ENCODE measurements around the gene TMEM213.

Gene TMEM213

GRCh38 chr7:138878051-138878450, 80.3 kb downstream of the TMEM213 start:
- DNase-seq: no peak

- no peak for DNase-seq
These were observed 81.1 kb downstream of the TMEM213 start for GRCh38 chr7:138878856-138879255.

- DNase-seq: no peak
These were observed 81.6 kb downstream of the TMEM213 start for GRCh38 chr7:138879356-138879755.

DNA sequence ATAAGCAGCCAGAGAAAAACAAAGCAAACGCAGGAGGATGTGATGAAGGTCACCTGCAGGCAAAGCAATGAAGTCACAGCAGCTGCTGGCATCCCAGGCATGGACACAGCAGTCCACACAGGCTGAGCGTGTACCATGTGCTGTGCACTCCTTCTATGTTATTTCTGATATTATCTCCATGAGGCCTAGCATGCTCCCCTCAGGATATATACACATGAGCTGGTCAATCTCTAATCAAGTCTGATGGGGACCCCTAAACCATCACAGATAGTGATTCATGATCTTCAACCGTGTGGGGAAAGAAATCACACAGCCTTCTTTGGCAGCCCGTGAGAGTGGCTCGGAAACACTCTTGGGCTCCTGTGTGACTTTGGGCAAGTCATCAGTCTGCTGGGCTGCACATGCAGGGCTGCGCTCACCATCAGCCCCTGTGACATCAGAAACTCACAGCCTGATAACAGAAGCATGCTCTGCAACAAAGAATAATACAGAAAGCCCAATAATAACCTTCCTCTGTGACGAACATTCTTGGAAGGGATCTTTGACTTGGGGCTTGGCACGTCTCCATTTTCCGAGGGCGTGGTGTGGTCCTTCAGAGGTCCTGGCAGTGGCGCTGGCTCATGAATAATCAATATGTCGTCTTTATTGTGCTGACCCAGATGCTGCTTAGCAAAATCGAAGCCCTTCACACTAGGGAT, 83.2 kb downstream of the TMEM213 start:
- no peak for DNase-seq

DNA sequence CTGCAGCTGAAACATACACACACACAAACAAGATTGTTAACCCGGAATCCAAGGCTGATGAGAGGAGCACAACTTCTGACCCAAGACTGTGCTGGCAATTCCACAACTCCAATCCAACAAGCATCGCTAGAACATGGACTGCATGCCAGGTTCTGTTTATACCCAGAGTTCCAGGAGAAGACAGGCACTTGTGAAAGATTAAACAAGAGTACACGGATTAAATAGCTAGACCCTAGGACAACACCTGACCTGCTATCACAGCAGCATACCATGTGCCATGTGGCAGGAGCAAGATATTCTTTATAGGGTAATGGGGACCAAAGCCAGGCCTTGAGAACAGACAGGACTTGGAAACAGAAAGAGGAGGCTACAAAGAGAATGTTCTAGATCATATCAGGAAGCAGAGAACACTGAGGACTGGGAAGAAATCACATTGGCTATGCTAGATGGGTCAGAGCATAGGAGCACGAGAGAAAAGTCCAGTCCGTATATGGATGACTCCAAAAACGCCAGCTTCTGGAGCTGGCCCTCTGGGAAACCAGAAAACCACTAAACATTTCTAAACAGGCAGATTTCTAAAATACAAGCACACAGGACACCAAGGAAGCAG, 83.9 kb downstream of the TMEM213 start:
- DNase-seq: no peak

DNA sequence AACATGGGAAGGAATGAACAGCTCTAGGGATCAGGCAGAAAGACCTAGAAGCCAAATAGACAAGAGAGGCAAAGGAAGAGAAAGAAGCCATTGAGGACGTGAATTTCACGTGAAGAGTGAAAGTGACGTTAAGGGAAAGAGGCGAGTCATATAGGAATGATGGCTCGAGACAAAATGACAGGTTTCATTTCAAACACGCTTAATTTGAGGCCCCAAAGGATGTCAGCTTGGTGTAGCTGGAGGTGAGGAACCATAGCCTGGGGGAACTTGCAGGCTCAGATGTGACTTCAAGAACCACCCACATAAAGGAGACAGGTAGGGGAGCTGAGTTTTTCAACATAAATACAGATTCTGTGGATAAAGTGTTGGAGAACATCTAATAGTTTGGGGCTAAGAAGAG, 84.5 kb downstream of the TMEM213 start:
- no peak for DNase-seq

DNA sequence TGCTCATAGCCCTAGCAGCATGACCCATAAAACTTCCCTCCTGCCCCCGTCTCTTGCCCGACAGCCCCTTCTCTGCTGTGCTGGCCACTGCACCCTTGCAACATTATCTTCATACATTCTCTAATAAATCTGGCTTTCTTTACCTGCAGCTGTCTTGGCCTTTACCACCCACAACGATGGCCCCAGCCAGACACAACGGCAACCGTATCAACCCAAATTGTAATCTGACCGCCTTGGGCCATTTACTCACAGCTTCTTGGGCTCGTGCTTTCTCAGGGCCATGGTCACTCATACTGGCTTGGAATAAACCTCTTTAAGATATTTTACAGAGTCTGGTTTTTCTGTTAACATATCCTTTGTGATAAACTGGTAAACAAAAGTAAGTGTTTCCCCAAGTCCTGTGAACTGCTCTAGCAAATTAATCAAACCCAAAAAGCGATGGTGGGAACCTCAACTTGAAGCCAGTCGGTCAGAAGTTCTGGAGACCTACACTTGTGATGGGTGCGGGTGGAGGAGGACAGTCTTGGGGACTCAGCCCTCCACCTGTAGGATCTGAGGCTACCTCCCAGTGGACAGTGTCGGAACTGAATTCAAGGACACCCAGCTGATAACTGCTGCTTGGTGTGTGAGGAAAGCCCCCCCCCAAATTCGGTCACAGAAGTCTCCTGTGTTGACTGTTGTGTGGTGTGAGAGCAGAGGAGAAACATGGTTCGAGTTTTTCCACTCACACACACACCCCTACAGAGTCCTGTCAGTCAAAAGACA, 87.8 kb downstream of the TMEM213 start:
- no peak for DNase-seq

GRCh38 chr7:138886501-138886917, 88.7 kb downstream of the TMEM213 start:
- peak; percentile 79 for DNase-seq

DNA sequence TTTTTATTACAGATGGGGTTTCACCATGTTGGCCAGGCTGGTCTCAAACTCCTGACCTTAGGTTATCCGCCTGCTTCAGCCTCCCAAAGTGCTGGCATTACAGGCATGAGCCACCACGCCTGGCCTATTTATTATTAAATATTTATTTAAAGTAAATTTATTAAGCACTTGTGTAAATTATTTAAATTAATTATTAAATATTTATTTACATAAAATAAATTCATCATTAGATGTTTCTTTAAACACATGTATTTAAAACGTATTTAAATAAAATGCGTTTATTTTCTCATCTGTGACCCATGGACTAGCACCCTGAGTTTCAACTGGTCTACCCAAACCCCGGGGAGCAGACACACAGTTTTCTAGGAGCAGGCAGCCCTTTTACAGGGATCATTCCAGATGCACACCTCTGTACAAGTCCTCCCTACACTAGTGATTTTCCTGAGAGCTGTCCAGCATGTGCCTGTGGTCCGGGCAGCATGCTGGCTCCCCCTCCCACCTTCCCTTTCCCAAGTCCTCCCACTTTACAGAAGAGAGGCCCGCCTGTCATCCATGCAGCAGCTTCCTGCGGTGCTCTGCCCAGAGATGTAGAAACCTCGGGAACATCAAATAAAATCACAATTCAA, 89.4 kb downstream of the TMEM213 start:
- DNase-seq: no peak

Data from COR-L47 (cell line).